ENCODE data around the gene RASA3. TPM values are rescaled to one million over a fixed set of nuclear protein-coding genes. Genes with fewer than 3 reads are reported as not detected.

RASA3 gene
- total and polyA plus RNA-seq, 2 of the 8 experiments (the other 6 are each of a cell fraction or from before 2014, with no cell fraction given) = 7.5 to 21.9 TPM

GRCh38 chr13:113937527-113938180, 194.8 kb downstream of the RASA3 start:
- Histone ChIP-seq H2BK5ac (ENCODE audit: low read depth, low read length) (no peak overlapping the region), H2AFZ (ENCODE audit: low read length) (no peak overlapping the region), H3K9me3 (ENCODE audit: insufficient read depth in 2 of 2, low read depth in 1 of 2, low read length in 1 of 2) (no peaks in the 10 kb centered on the region), H4K20me1 (replicated peaks in 1 of 2; ENCODE audit: control insufficient read depth in 1 of 2, insufficient read depth in 2 of 2, low read length in 2 of 2) (peaks cover 0 to 2% of the 10 kb centered on the region in 2 experiments), H4K8ac (ENCODE audit: extremely low read depth, insufficient read depth, low read length) (no peak overlapping the region), H2BK15ac (ENCODE audit: low read length) (no peak overlapping the region), H4K91ac (replicated peaks; ENCODE audit: insufficient read length, low read length) (no peak overlapping the region), H3K4me2 (ENCODE audit: insufficient read depth in 1 of 2, low read depth in 2 of 2, low read length in 2 of 2) (no peak overlapping the region), H3K23ac (ENCODE audit: insufficient read length) (no peak overlapping the region), H3K36me3 (ENCODE audit: control insufficient read depth in 2 of 4, insufficient read depth in 4 of 4, low read length in 3 of 4) (no peaks in the 10 kb centered on the region), H3K4me1 (replicated peaks in 1 of 4; ENCODE audit: control insufficient read depth in 3 of 4, insufficient read depth in 4 of 4, low read length in 3 of 4) (peaks cover 0 to 2% (median 0%) of the 10 kb centered on the region in 4 experiments; a peak in 3 of 7 replicates), H4K5ac (ENCODE audit: insufficient read length, low read depth, low read length) (no peak overlapping the region), H3K27ac (ENCODE audit: low read depth, low read length) (no peak overlapping the region), H3K79me1 (ENCODE audit: low read depth, low read length) (no peaks in the 10 kb centered on the region), H3K23me2 (ENCODE audit: low read depth, low read length) (no peaks in the 10 kb centered on the region), H2BK20ac (ENCODE audit: low read length) (no peak overlapping the region), H3K4ac (replicated peaks; ENCODE audit: insufficient read length, low read depth, low read length) (no peak overlapping the region), H3K9ac (replicated peaks in 1 of 4; ENCODE audit: extremely low read depth in 1 of 4, low read depth in 3 of 4, low read length in 3 of 4) (no peak overlapping the region), H3K27me3 (replicated peaks in 1 of 4; ENCODE audit: control insufficient read depth in 3 of 4, extremely low read depth in 1 of 4, insufficient read depth in 3 of 4, low read length in 3 of 4) (no peaks in the 10 kb centered on the region; a peak in 1 of 7 replicates), H2BK12ac (ENCODE audit: low read depth, low read length) (no peak overlapping the region), H3K56ac (replicated peaks; ENCODE audit: insufficient read length, low read depth, low read length) (no peak overlapping the region), H2AK5ac (ENCODE audit: low read depth, low read length) (0 out of 2 replicates have a peak overlapping the region, but pooled peaks have one; percentile 25), H3K18ac (ENCODE audit: extremely low read depth, low read length) (no peak overlapping the region), H2BK120ac (replicated peaks; ENCODE audit: low read depth, low read length) (no peak overlapping the region), H3K4me3 (ENCODE audit: extremely low read depth in 1 of 4, insufficient read depth in 2 of 4, low read depth in 3 of 4, low read length in 4 of 4) (no peak overlapping the region), H3K79me2 (ENCODE audit: control insufficient read depth in 1 of 2, insufficient read depth in 2 of 2, low read length in 2 of 2) (no peaks in the 10 kb centered on the region), H3K14ac (ENCODE audit: insufficient read length) (no peak overlapping the region)
- FAIRE-seq (no peak), DNase-seq (ENCODE audit: low read depth in 1 of 2, low spot score in 2 of 2) (no peak)
- ChIA-PET POLR2A (ENCODE audit: partially characterized antibody) (no interaction called here), CTCF (ENCODE audit: partially characterized antibody) (interaction anchor here (1.4 to 3.3 kb wide), 2 partner anchors 10 to 94 kb away, joined by 3 to 13 read pairs; no protein-coding TSS in a partner anchor)
- 87% methylated on average over 20 of the region's 20 CpGs; no CpG with 5 or more reads in 1 of the 2 experiments for WGBS, 2 experiments (ENCODE audit: extremely low coverage in 1 of 2, insufficient coverage in 1 of 2, insufficient read length in 1 of 2, insufficient replicate concordance in 2 of 2, low coverage in 1 of 2, low lambda C conversion rate in 2 of 2, missing lambda C conversion rate in 1 of 2)
- TF ChIP-seq SIN3A (conservative IDR thresholded peaks at IDR 0.05 in 1 of 2, IDR thresholded peaks at IDR 0.05 in 1 of 2; ENCODE audit: low read depth in 1 of 2, low read length in 2 of 2) (no peak), CTCF (IDR thresholded peaks at IDR 0.05; ENCODE audit: control extremely low read depth in 1 of 3, insufficient read depth in 1 of 3, low read depth in 1 of 3, low read length in 3 of 3) (no peak), JUN (IDR thresholded peaks at IDR 0.05; ENCODE audit: low read depth, low read length) (no peak), SIX5 (IDR thresholded peaks at IDR 0.05; ENCODE audit: low read depth, low read length) (no peak), SP1 (IDR thresholded peaks at IDR 0.05; ENCODE audit: low read depth, low read length) (no peak), CHD1 (IDR thresholded peaks at IDR 0.05; ENCODE audit: low read depth, low read length) (no peak), KDM5A (IDR thresholded peaks at IDR 0.05; ENCODE audit: low read length) (no peak), TBP (IDR thresholded peaks at IDR 0.05; ENCODE audit: low read depth, low read length) (no peak), CHD2 (IDR thresholded peaks at IDR 0.05; ENCODE audit: low read length) (no peak), KDM4A (IDR thresholded peaks at IDR 0.05; ENCODE audit: low read depth, low read length, severe bottlenecking) (no peak), GABPA (IDR thresholded peaks at IDR 0.05; ENCODE audit: borderline replicate concordance, insufficient read depth, low read length) (no peak)
